Activated CD4-positive, alpha-beta T cell treated with anti-CD3 and anti-CD28 coated beads, Interleukin-2, amount 50 U/mL, for 48 hours (primary cell): ENCODE data around the gene ENKUR.
A peak's percentile ranks its signal among the peaks of the same experiment; 100 is the strongest.
"Not testable (repeated sequence)": the region's sequence is repeated elsewhere in the genome, so short reads cannot be mapped to it uniquely, and the experiment has no call there.

ENCODE experiments used
- DNase-seq, 2 experiments: peaks; one replicate each; pipeline ENCODE4 v3.0.0-alpha.2; 2020

ENKUR gene

GRCh38 chr10:25018703-25019102 is 2.7 kb upstream of the ENKUR start:
- DNase-seq, result no peak

- DNase-seq, result no peak
Measured at GRCh38 chr10:25017661-25018060, 1.7 kb upstream of the ENKUR start.

- peak; percentile 21 to 30 for DNase-seq
Measured at GRCh38 chr10:25017154-25017590, 1.2 kb upstream of the ENKUR start.

GRCh38 chr10:25016376-25017153 is 607 bp upstream of the ENKUR start, which contains the start of gene THNSL1:
Gene THNSL1 (plus strand): TSS chr10:25016612. CDS start chr10:25023224, 6,612 bp downstream.
- DNase-seq, result peak; percentile 98 to 99

GRCh38 chr10:25014579-25014978 is 1.4 kb downstream of the ENKUR start:
- DNase-seq, result no peak

GRCh38 chr10:25011591-25011990 is 4.4 kb downstream of the ENKUR start:
- not testable (repeated sequence) for DNase-seq

GRCh38 chr10:24998044-24998443 is 17.9 kb downstream of the ENKUR start:
- no peak for DNase-seq

- DNase-seq, result no peak
Measured at GRCh38 chr10:24995072-24995471, 20.9 kb downstream of the ENKUR start.

- DNase-seq, result no peak
Measured at GRCh38 chr10:24993237-24993958, 22.6 kb downstream of the ENKUR start.

- no peak for DNase-seq
Measured at GRCh38 chr10:24992512-24993133, 23.3 kb downstream of the ENKUR start.

GRCh38 chr10:24991298-24991697 is 24.7 kb downstream of the ENKUR start:
- no peak for DNase-seq

GRCh38 chr10:24989867-24990266 is 26.1 kb downstream of the ENKUR start:
- no peak for DNase-seq

- DNase-seq, result no peak
Measured at GRCh38 chr10:24988831-24989640, 26.9 kb downstream of the ENKUR start.

- no peak for DNase-seq
Measured at GRCh38 chr10:24984906-24985305, 31.1 kb downstream of the ENKUR start.

GRCh38 chr10:24983946-24984345 is 32.0 kb downstream of the ENKUR start:
- no peak for DNase-seq

GRCh38 chr10:24983130-24983529 is 32.8 kb downstream of the ENKUR start:
- DNase-seq, result no peak

- no peak for DNase-seq
Measured at GRCh38 chr10:24982319-24983112, 33.4 kb downstream of the ENKUR start.

GRCh38 chr10:24981161-24981710 is 34.7 kb downstream of the ENKUR start:
- DNase-seq, result no peak

- DNase-seq, result no peak
Measured at GRCh38 chr10:24979685-24980084, 36.3 kb downstream of the ENKUR start.

GRCh38 chr10:24974976-24975375 is 41.0 kb downstream of the ENKUR start:
- no peak for DNase-seq

- DNase-seq, result no peak
Measured at GRCh38 chr10:24973163-24973562, 42.8 kb downstream of the ENKUR start.

GRCh38 chr10:24971374-24971773 is 44.6 kb downstream of the ENKUR start:
- DNase-seq, result no peak
